GM18861 (cell line): Measurements from ENCODE around the gene ABCA4.
"Not testable (repeated sequence)": the region's sequence is repeated elsewhere in the genome, so short reads cannot be mapped to it uniquely, and the experiment has no call there.

Experiments
- ATAC-seq: cut with Tn5 transposase; IDR thresholded peaks from one replicate; pipeline ENCODE4 v1.9.1; 2021; ENCODE audit not compliant: unreplicated experiment

The ABCA4 gene

DNA sequence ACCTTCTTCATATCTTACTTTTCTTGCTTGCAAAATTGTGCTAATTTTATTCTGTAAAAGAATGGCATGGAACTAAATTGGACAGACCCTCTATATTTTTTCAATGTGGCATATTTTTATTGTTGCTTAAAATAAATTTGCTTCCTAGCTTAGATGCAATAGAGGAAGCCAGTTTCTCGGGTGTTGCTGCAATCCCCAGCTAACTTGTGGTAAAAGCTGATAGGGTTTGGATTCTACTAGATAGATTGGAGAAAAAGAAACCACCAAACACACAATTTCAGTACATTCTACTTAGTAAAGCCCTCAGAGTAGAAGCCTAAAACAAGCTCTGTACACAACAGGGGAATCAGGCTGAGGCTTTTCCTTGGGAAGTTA lies 162.2 kb downstream of the ABCA4 start:
- no peak for ATAC-seq

- ATAC-seq, result no peak
Measured at GRCh38 chr1:93958032-93958725, 162.8 kb downstream of the ABCA4 start.

DNA sequence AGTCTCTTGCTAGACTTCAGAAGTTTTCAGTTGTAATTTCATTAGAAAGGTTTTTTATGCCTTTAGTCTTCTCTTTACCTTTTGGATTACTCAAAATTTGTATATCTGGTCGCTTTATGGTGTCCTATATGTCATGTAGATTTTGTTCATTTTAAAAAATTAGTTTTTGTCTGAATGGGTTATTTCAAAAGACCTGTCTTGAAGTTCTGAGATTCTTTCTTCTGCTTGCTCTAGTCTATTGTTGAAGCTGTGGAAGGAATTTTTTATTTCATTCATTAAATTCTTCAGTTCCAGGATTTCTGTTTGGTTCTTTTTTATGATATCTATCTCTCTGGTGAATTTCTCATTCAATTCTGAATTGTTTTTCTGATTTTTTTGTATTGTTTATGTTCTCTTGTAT lies 165.2 kb downstream of the ABCA4 start:
- no peak for ATAC-seq

DNA sequence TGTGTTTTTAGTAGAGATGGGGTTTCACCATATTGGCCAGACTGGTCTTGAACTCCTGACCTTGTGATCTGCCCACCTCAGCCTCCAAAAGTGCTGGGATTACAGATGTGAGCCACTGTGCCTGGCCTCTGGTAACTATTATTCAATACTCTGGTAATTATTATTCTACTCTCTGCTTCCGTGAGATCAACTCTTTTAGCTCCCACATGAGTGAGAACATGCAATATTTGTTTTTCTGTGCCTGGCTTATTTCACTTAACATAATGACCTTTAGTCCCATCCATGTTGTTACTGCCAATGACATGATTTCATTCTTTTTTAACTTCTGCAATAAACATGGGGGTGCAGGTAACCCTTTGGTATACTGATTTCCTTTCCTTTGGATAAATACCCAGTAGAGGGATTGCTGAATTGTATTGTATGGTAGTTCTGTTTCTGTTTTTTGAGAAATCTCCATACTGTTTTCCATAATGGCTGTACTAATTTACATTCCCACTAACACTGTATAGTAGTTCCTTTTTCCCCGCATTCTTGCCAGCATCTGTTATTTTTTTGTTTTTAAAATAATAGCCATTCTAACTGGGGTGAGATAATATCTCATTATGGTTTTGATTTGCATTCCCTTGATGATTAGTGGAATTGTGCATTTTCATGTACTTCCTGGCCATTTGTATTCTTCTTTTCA lies 173.8 kb downstream of the ABCA4 start:
- not testable (repeated sequence) for ATAC-seq
